ENCODE results near the gene CBLC.

DNA sequence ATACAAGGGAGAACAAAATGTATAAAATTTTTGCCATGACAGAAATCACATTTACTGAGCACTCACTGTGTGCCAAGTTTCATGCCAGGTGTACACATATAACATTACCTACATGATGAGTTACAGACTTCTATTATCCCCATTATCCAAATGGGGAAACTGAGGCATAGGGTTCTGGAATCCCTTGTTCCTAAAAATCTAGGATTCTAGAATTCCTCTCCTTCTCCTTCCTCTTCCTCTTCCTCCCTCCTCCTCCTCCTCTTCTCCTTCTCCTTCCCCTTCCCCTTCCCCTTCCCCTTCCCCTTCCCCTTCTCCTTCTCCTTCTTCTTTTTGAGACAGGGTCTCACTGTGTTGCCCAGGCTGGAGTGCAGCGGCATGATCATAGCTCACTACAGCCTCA lies 43.3 kb upstream of the CBLC start:
- TF ChIP-seq CTCF (IDR thresholded peaks at IDR 0.05; ENCODE audit: insufficient read depth, low read length, poor library complexity, severe bottlenecking): no peak
- no peak for TF ChIP-seq EZH2phosphoT487 (conservative IDR thresholded peaks at IDR 0.05; ENCODE audit: low read length)

All from SU-DHL-6 (cell line).